K562 (cell line): ENCODE measurements around the gene GNAI2. TPM values are rescaled to one million over a fixed set of nuclear protein-coding genes. Genes with fewer than 3 reads are reported as not detected.

ENCODE experiments used
- ATAC-seq: fragments of 200-7000 bp; cut with Tn5 transposase; 3 replicates; pipeline ENCODE4 v1.9.1; 2020; ENCODE audit warnings: moderate library complexity
- BruUV-seq: library from RNA; stranded (reverse); fragments of 400-500 nt; replicated peaks from 2 replicates; lab custom pipeline; 2021; lab: Mats Ljungman, UMichigan
- CTCF ChIA-PET: fragments of 300-600 bp; formaldehyde crosslinking; extraction: SDS; loops from one replicate; lab custom pipeline; 2021; ENCODE audit warnings: low intra/inter-chr PET ratio; lab: Yijun Ruan, JAX
- POLR2A ChIA-PET: fragments of 300-600, 350-650 bp; sonication (Branson Sonifier 250); formaldehyde crosslinking; extraction: SDS; loops from one replicate; lab custom pipeline; 2021; ENCODE audit warnings: antibody characterized with exemption, inconsistent platforms; lab: Yijun Ruan, JAX
- DNase-seq, 4 experiments: peaks; one replicate each; pipeline versions ENCODE4 v3.0.0 to v3.0.0-alpha.2; 2011 to 2018; ENCODE audit warnings: low spot score in 3 of 4, mixed read lengths in 3 of 4; ENCODE audit errors: extremely low read depth in 1 of 4
- FAIRE-seq: peaks from 2 replicates; lab custom pipeline; 2011; peaks lifted over from hg19 to GRCh38; lab: Jason Lieb, UNC
- H2AFZ ChIP-seq: 2 replicates; pipeline ENCODE4 v1.6.0; 2011; ENCODE audit warnings: low read depth, low read length, control low read depth, inconsistent platforms
- H3K27ac ChIP-seq: fragments of 200-600 bp; 3 replicates; pipeline ENCODE4 v1.8.0; 2011; ENCODE audit warnings: low read depth, mild to moderate bottlenecking, control low read depth, inconsistent platforms, low read length, moderate library complexity, mixed read lengths; ENCODE audit errors: extremely low read depth
- H3K27me3 ChIP-seq, 2 experiments: fragments of 300-600 bp in 1 of 2; 2 replicates in 1 of 2; 3 replicates in 1 of 2; pipeline versions ENCODE4 v1.6.0 to v1.8.0; 2011; ENCODE audit warnings: inconsistent platforms in 2 of 2, low read length in 2 of 2, mild to moderate bottlenecking in 1 of 2, mixed read lengths in 1 of 2, moderate library complexity in 1 of 2; ENCODE audit not compliant: control insufficient read depth in 2 of 2, insufficient read depth in 2 of 2
- H3K36me3 ChIP-seq: fragments of 300-600 bp; 3 replicates; pipeline ENCODE4 v1.8.0; 2011; ENCODE audit warnings: mild to moderate bottlenecking, low read length, inconsistent platforms; ENCODE audit not compliant: control insufficient read depth, insufficient read depth
- H3K4me1 ChIP-seq, 2 experiments: fragments of 200-600 bp in 1 of 2; replicated peaks in 1 of 2; 2 replicates in 1 of 2; 3 replicates in 1 of 2; pipeline versions ENCODE4 v1.5.1 to v1.8.0; 2011; ENCODE audit warnings: inconsistent platforms in 2 of 2, low read length in 2 of 2, mild to moderate bottlenecking in 1 of 2, mixed read lengths in 1 of 2, moderate library complexity in 1 of 2; ENCODE audit not compliant: control insufficient read depth in 2 of 2, insufficient read depth in 2 of 2
- H3K4me2 ChIP-seq: 2 replicates; pipeline ENCODE4 v1.6.1; 2011; ENCODE audit warnings: low read length, control low read depth, inconsistent platforms, mixed read lengths; ENCODE audit not compliant: insufficient read depth
- H3K4me3 ChIP-seq: fragments of 200-600 bp; sonication (generic), shearing (Covaris generic); 2 replicates; pipeline ENCODE4 v1.5.1; 2016; ENCODE audit warnings: control low read depth, inconsistent platforms
- H3K79me2 ChIP-seq: fragments of 200-600 bp; 3 replicates; pipeline ENCODE4 v1.8.0; 2011; ENCODE audit warnings: low read length, inconsistent platforms; ENCODE audit not compliant: control insufficient read depth, insufficient read depth
- H3K9ac ChIP-seq, 2 experiments: 2 replicates each; pipeline versions ENCODE4 v1.6.0 to v1.6.1; 2011; ENCODE audit warnings: low read depth in 2 of 2, low read length in 2 of 2, control low read depth in 1 of 2, inconsistent platforms in 1 of 2, mild to moderate bottlenecking in 1 of 2, mixed read lengths in 1 of 2; ENCODE audit not compliant: insufficient read depth in 1 of 2
- H3K9me1 ChIP-seq: one replicate; pipeline ENCODE4 v1.6.0; 2011; ENCODE audit warnings: inconsistent platforms, mild to moderate bottlenecking, low read length, moderate library complexity; ENCODE audit not compliant: control insufficient read depth, insufficient read depth
- H3K9me3 ChIP-seq: replicated peaks from 2 replicates; pipeline ENCODE4 v1.5.1; 2011; ENCODE audit warnings: low read depth, low read length, inconsistent platforms; ENCODE audit not compliant: control insufficient read depth, insufficient read depth
- H4K20me1 ChIP-seq: replicated peaks from 2 replicates; pipeline ENCODE4 v1.6.1; 2011; ENCODE audit warnings: low read length, inconsistent platforms, mixed read lengths; ENCODE audit not compliant: control insufficient read depth, insufficient read depth
- FOXA3 ChIP-seq, 2 experiments: fragments of 450-650 bp in 1 of 2; sonication (generic) in 1 of 2; formaldehyde crosslinking; IDR thresholded peaks in 1 of 2; conservative IDR thresholded peaks in 1 of 2; 2 replicates each; pipeline versions ENCODE4 v1.4.0 to v1.8.0; 2020 to 2022; ENCODE audit warnings: mild to moderate bottlenecking in 2 of 2, missing genetic modification reagents in 1 of 2
- HMG20B ChIP-seq: fragments of 250-450 bp; sonication (Bioruptor Pico); IDR thresholded peaks from 2 replicates; pipeline ENCODE4 v1.5.0; 2021; ENCODE audit warnings: mild to moderate bottlenecking
- KDM1A ChIP-seq, 2 experiments: fragments of 450-650 bp; IDR thresholded peaks; 2 replicates each; pipeline ENCODE4 v1.6.1; 2016; ENCODE audit warnings: mild to moderate bottlenecking in 2 of 2
- PTTG1 ChIP-seq: fragments of 450-650 bp; IDR thresholded peaks from 2 replicates; pipeline ENCODE4 v1.6.1; 2016; ENCODE audit warnings: low read depth, mild to moderate bottlenecking, missing genetic modification characterization, missing compliant biosample characterization
- RB1 ChIP-seq: fragments of 450-650 bp; IDR thresholded peaks from 2 replicates; pipeline ENCODE4 v1.6.1; 2017; ENCODE audit warnings: low read depth, mild to moderate bottlenecking
- SP1 ChIP-seq: sonication (generic); formaldehyde crosslinking; IDR thresholded peaks from 2 replicates; pipeline ENCODE4 v1.8.1; 2022; ENCODE audit warnings: mild to moderate bottlenecking, missing genetic modification reagents
- THRB ChIP-seq: fragments of 450-650 bp; formaldehyde crosslinking; conservative IDR thresholded peaks from 2 replicates; pipeline ENCODE4 v1.4.0; 2022; ENCODE audit warnings: mild to moderate bottlenecking, missing genetic modification characterization
- U2AF1 ChIP-seq: fragments of 200-400 bp; formaldehyde crosslinking; optimal IDR thresholded peaks from 2 replicates; pipeline ENCODE3; 2017; ENCODE audit warnings: mild to moderate bottlenecking, low read depth, low read length, moderate library complexity
- USF1 ChIP-seq: sonication (generic); formaldehyde crosslinking; IDR thresholded peaks from 2 replicates; pipeline ENCODE4 v1.9.0; 2022; ENCODE audit warnings: mild to moderate bottlenecking, missing genetic modification reagents
- ZBTB9 ChIP-seq: fragments of 450-650 bp; formaldehyde crosslinking; IDR thresholded peaks from 2 replicates; pipeline ENCODE4 v1.4.0; 2020; ENCODE audit warnings: mild to moderate bottlenecking, moderate library complexity
- WGBS: fragments of 100-300 bp; shearing (Covaris generic); methylation state at CpG from one replicate; pipeline ENCODE4 v1.1.6; 2016; ENCODE audit warnings: low coverage, mixed read lengths; ENCODE audit not compliant: insufficient coverage; ENCODE audit errors: missing lambda C conversion rate; 5-methylcytosine and 5-hydroxymethylcytosine counted together
- in situ Hi-C: fragments of 300-500 bp; cut with MboI; formaldehyde crosslinking; loops from 4 replicates; pipeline ENCODE4 v1.15.0; 2018; ENCODE audit warnings: inconsistent platforms, mixed read lengths
- intact Hi-C: fragments of 100-400 bp; cut with micrococcal nuclease; formaldehyde crosslinking; loops from 2 replicates; pipeline ENCODE4 v1.14.2; 2022
- polyA plus RNA-seq, 8 experiments: library from polyadenylated mRNA; depleted of rRNA in 4 of 8; stranded (reverse) in 5 of 8; unstranded in 3 of 8; fragments of >200 nt; fragmentation: Nextera tagmentation in 2 of 8; fragmentation: Illumina TruSeq in 1 of 8; extraction: Ambion mirVana in 2 of 8; extraction: Trizol in 1 of 8; gene quantifications; 2 replicates each; pipeline versions ENCODE4 v1.2.1 to v1.2.3, GENCODE V29; 2011 to 2014; ENCODE audit warnings: inconsistent platforms in 1 of 8, missing spikeins in 1 of 8
- total RNA-seq, 7 experiments: library from RNA; depleted of rRNA in 6 of 7; stranded (reverse); fragments of >200 nt in 6 of 7; fragmentation: Illumina TruSeq in 2 of 7; extraction: Trizol in 2 of 7; gene quantifications; 2 replicates each; pipeline versions ENCODE4 v1.2.1 to v1.2.3, GENCODE V29; 2011 to 2021; ENCODE audit warnings: low replicate concordance in 1 of 7

The GNAI2 gene
- total and polyA plus RNA-seq, 9 of the 15 experiments (the other 6 are each of a cell fraction or from before 2014, with no cell fraction given), result 1.1 to 72.2 (median 42.7) TPM

GRCh38 chr3:50299638-50299928 is 63.6 kb downstream of the GNAI2 start (continued):
- TF ChIP-seq THRB (CRISPR knock-in tag) (no peak), ZBTB9 (CRISPR knock-in tag) (no peak)
- TF ChIP-seq, all 486 proteins: peak for 34

- peak overlapping the region; percentile 74 for H2AFZ ChIP-seq
- peak overlapping the region; percentile 94 for H3K4me2 ChIP-seq
- H3K9me1 ChIP-seq, result no peaks in the 10 kb centered on the region
- H3K36me3 ChIP-seq, result peaks cover 19% of the 10 kb centered on the region; the same call in 2 of the 3 replicates
- H4K20me1 ChIP-seq, result no peaks in the 10 kb centered on the region
- peaks cover 25 to 66% of the 10 kb centered on the region in 2 experiments; a peak in 4 of 5 replicates for H3K4me1 ChIP-seq
- BruUV-seq, result TSS peak; percentile 95
- in situ Hi-C loops, result no loop called here
- no peaks in the 10 kb centered on the region for H3K9me3 ChIP-seq
- peak; percentile 87 for FAIRE-seq
- no peaks in the 10 kb centered on the region for H3K27me3 ChIP-seq
- peak overlapping the region; percentile 83 for H3K4me3 ChIP-seq
- CTCF ChIA-PET, result no interaction called here
- POLR2A ChIA-PET, result interaction anchor here (0.5 to 1.1 kb wide), 6 partner anchors 15 to 54 kb away, joined by 3 to 6 read pairs (median 4); partner anchors contain the start of gene TUSC2
- 28% methylated on average over 11 of the region's 12 CpGs for WGBS
- DNase-seq, result peak in 2 of 4 experiments; percentile 19 to 48
- intact Hi-C loops, result loop anchor here (2.0 kb wide), 1 partner anchor 29 kb away; the partner anchor contains the start of gene TUSC2
- peak; percentile 5; the same call in 1 of the 3 replicates for ATAC-seq
- peaks cover 49% of the 10 kb centered on the region for H3K79me2 ChIP-seq
- peak overlapping the region; percentile 87 to 94 for H3K9ac ChIP-seq
- H3K27ac ChIP-seq, result peak overlapping the region; percentile 99
- TF ChIP-seq USF1 (CRISPR knock-in tag), result peak; percentile 4; the same call in 1 of the 2 replicates
- peak in 1 of 2 experiments; percentile 51; a peak in 1 of 4 replicates for TF ChIP-seq FOXA3 (CRISPR knock-in tag; conservative IDR thresholded peaks at IDR 0.05 in 1 of 2, IDR thresholded peaks at IDR 0.05 in 1 of 2)
- TF ChIP-seq PTTG1 (tag), result 0 out of 2 replicates have a peak, but pooled peaks have one; percentile 43
- no peak for TF ChIP-seq RB1
- peak in 1 of 2 experiments; percentile 51; a peak in 1 of 4 replicates for TF ChIP-seq KDM1A (IDR thresholded peaks at IDR 0.05)
- TF ChIP-seq SP1 (CRISPR knock-in tag), result 0 out of 2 replicates have a peak, but pooled peaks have one; percentile 10
- TF ChIP-seq HMG20B (CRISPR knock-in tag), result no peak
- TF ChIP-seq U2AF1, result no peak
Observed at GRCh38 chr3:50299929-50300680, 64.1 kb downstream of the GNAI2 start.
